ENCODE measurements around the gene TNXB. TPM values are rescaled to one million over a fixed set of nuclear protein-coding genes. Genes with fewer than 3 reads are reported as not detected.
A peak's percentile ranks its signal among the peaks of the same experiment; 100 is the strongest.

The TNXB gene
- total and polyA plus RNA-seq, 2 experiments from 2014 or later = 2.0 to 6.0 TPM

- TF ChIP-seq REST (IDR thresholded peaks at IDR 0.05; ENCODE audit: unreplicated experiment) (no peak), EZH2phosphoT487 (IDR thresholded peaks at IDR 0.05; ENCODE audit: unreplicated experiment) (no peak), CREB1 (CRISPR knock-in tag; IDR thresholded peaks at IDR 0.05; ENCODE audit: low read depth) (no peak), JUNB (IDR thresholded peaks at IDR 0.05; ENCODE audit: unreplicated experiment) (no peak), CTCF (conservative IDR thresholded peaks at IDR 0.05; ENCODE audit: low read depth in 2 of 2) (no peak), NANOG (IDR thresholded peaks at IDR 0.05; ENCODE audit: borderline replicate concordance) (no peak), EZH2 (IDR thresholded peaks at IDR 0.05; ENCODE audit: low read depth, unreplicated experiment) (no peak), STAT1 (IDR thresholded peaks at IDR 0.05; ENCODE audit: unreplicated experiment) (no peak), ZNF331 (CRISPR knock-in tag; IDR thresholded peaks at IDR 0.05; ENCODE audit: low read depth) (no peak), ZNF114 (CRISPR knock-in tag; IDR thresholded peaks at IDR 0.05) (no peak), ETS1 (IDR thresholded peaks at IDR 0.05) (no peak)
Observed at GRCh38 chr6:32073101-32073500, 36.0 kb downstream of the TNXB start (continued).

- no peak overlapping the region for H3K27ac Mint-ChIP-seq
- peak; percentile 50 for ATAC-seq
- TF ChIP-seq EZH2 (IDR thresholded peaks at IDR 0.05; ENCODE audit: low read depth, unreplicated experiment) (no peak), CTCF (conservative IDR thresholded peaks at IDR 0.05; ENCODE audit: low read depth in 2 of 2) (no peak), NANOG (IDR thresholded peaks at IDR 0.05; ENCODE audit: borderline replicate concordance) (no peak), JUNB (IDR thresholded peaks at IDR 0.05; ENCODE audit: unreplicated experiment) (no peak), EZH2phosphoT487 (IDR thresholded peaks at IDR 0.05; ENCODE audit: unreplicated experiment) (no peak), CREB1 (CRISPR knock-in tag; IDR thresholded peaks at IDR 0.05; ENCODE audit: low read depth) (no peak), ETS1 (IDR thresholded peaks at IDR 0.05) (no peak), POLR2AphosphoS5 (IDR thresholded peaks at IDR 0.05; ENCODE audit: low read depth) (no peak), ZNF331 (CRISPR knock-in tag; IDR thresholded peaks at IDR 0.05; ENCODE audit: low read depth) (no peak), STAT1 (IDR thresholded peaks at IDR 0.05; ENCODE audit: unreplicated experiment) (no peak)
Observed at GRCh38 chr6:32070814-32071543, 38.2 kb downstream of the TNXB start.

More at GRCh38 chr6:32070814-32071543, 38.2 kb downstream of the TNXB start:
- H3K4me3 ChIP-seq = no peak overlapping the region
- H3K4me2 ChIP-seq = no peak overlapping the region
- Mint-ChIP-seq H3K4me3 (no peak overlapping the region; the same call in 2 of the 3 replicates), H3K9me3 (no peaks in the 10 kb centered on the region), H3K36me3 (ENCODE audit: low read depth) (no peaks in the 10 kb centered on the region; the same call in 2 of the 3 replicates), H3K4me1 (peaks cover 20% of the 10 kb centered on the region), H3K27me3 (ENCODE audit: insufficient read depth, low read depth, poor library complexity) (peaks cover 12% of the 10 kb centered on the region)
- no peaks in the 10 kb centered on the region for H3F3A ChIP-seq (replicated peaks; ENCODE audit: low read depth)
- no peak overlapping the region for H2AFZ ChIP-seq
- no peaks in the 10 kb centered on the region for H4K20me1 ChIP-seq (replicated peaks; ENCODE audit: insufficient read depth)
- no peak for DNase-seq (ENCODE audit: low spot score)
- no peaks in the 10 kb centered on the region for H3K9me2 ChIP-seq (ENCODE audit: insufficient read depth)
- H3K27ac ChIP-seq (ENCODE audit: low read depth) = no peak overlapping the region
- no peaks in the 10 kb centered on the region; the same call in 1 of the 2 replicates for H3K4me1 ChIP-seq (ENCODE audit: insufficient read depth)
- H3K27me3 ChIP-seq (ENCODE audit: insufficient read depth) = no peaks in the 10 kb centered on the region
- H3K79me2 ChIP-seq (replicated peaks; ENCODE audit: insufficient read depth) = no peaks in the 10 kb centered on the region
- no peaks in the 10 kb centered on the region for H3K36me3 ChIP-seq (ENCODE audit: insufficient read depth)
